ENCODE results near the gene TYSND1. TPM values are rescaled to one million over a fixed set of nuclear protein-coding genes. Genes with fewer than 3 reads are reported as not detected.

The TYSND1 gene
- total and polyA plus RNA-seq, 2 of the 13 experiments (the other 11 are each of a cell fraction or from before 2014, with no cell fraction given), result 3.3 to 8.9 TPM

- TF ChIP-seq ZNF276 (CRISPR knock-in tag; IDR thresholded peaks at IDR 0.05; ENCODE audit: low read depth) (no peak), MTA3 (CRISPR knock-in tag; IDR thresholded peaks at IDR 0.05) (no peak), CBFB (CRISPR knock-in tag; IDR thresholded peaks at IDR 0.05) (peak; percentile 74), PLRG1 (conservative IDR thresholded peaks at IDR 0.05) (no peak), SOX13 (IDR thresholded peaks at IDR 0.05) (no peak), SOX13 (CRISPR knock-in tag; conservative IDR thresholded peaks at IDR 0.05 in 1 of 2, IDR thresholded peaks at IDR 0.05 in 1 of 2) (peak in 1 of 2 experiments; percentile 84; a peak in 2 of 4 replicates), NFIC (IDR thresholded peaks at IDR 0.05; ENCODE audit: low read length) (peak; percentile 39; the same call in 1 of the 2 replicates), ZNF546 (CRISPR knock-in tag; conservative IDR thresholded peaks at IDR 0.05) (no peak), ZNF530 (CRISPR knock-in tag; IDR thresholded peaks at IDR 0.05; ENCODE audit: low read depth) (no peak), ZNF549 (CRISPR knock-in tag; IDR thresholded peaks at IDR 0.05) (no peak), NFRKB (IDR thresholded peaks at IDR 0.05) (no peak), ATRX (CRISPR knock-in tag; IDR thresholded peaks at IDR 0.05; ENCODE audit: borderline replicate concordance) (no peak), KLF16 (CRISPR knock-in tag; IDR thresholded peaks at IDR 0.05) (peak in 1 of 2 experiments; percentile 84; a peak in 2 of 4 replicates), ZNF274 (CRISPR knock-in tag; IDR thresholded peaks at IDR 0.05) (no peak), HNRNPK (IDR thresholded peaks at IDR 0.05; ENCODE audit: low read depth, low read length, poor library complexity, severe bottlenecking) (no peak), KLF11 (CRISPR knock-in tag; IDR thresholded peaks at IDR 0.05) (no peak), ZNF776 (CRISPR knock-in tag; IDR thresholded peaks at IDR 0.05) (0 out of 2 replicates have a peak, but pooled peaks have one; percentile 62), ELF1 (CRISPR knock-in tag; IDR thresholded peaks at IDR 0.05) (peak; percentile 70), SIN3B (IDR thresholded peaks at IDR 0.05; ENCODE audit: low read length) (no peak), SP5 (CRISPR knock-in tag; IDR thresholded peaks at IDR 0.05; ENCODE audit: borderline replicate concordance, low read depth) (peak; percentile 73), PHF8 (CRISPR knock-in tag; IDR thresholded peaks at IDR 0.05) (peak; percentile 52)
- TF ChIP-seq, protein P1, sequence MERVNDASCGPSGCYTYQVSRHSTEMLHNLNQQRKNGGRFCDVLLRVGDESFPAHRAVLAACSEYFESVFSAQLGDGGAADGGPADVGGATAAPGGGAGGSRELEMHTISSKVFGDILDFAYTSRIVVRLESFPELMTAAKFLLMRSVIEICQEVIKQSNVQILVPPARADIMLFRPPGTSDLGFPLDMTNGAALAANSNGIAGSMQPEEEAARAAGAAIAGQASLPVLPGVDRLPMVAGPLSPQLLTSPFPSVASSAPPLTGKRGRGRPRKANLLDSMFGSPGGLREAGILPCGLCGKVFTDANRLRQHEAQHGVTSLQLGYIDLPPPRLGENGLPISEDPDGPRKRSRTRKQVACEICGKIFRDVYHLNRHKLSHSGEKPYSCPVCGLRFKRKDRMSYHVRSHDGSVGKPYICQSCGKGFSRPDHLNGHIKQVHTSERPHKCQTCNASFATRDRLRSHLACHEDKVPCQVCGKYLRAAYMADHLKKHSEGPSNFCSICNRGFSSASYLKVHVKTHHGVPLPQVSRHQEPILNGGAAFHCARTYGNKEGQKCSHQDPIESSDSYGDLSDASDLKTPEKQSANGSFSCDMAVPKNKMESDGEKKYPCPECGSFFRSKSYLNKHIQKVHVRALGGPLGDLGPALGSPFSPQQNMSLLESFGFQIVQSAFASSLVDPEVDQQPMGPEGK (CRISPR knock-in tag; IDR thresholded peaks at IDR 0.05), result peak; percentile 85
- TF ChIP-seq, protein P2, sequence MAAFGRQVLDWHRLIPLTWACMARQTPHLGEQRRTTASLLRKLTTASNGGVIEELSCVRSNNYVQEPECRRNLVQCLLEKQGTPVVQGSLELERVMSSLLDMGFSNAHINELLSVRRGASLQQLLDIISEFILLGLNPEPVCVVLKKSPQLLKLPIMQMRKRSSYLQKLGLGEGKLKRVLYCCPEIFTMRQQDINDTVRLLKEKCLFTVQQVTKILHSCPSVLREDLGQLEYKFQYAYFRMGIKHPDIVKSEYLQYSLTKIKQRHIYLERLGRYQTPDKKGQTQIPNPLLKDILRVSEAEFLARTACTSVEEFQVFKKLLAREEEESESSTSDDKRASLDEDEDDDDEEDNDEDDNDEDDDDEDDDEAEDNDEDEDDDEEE (CRISPR knock-in tag; IDR thresholded peaks at IDR 0.05), result peak; percentile 23; the same call in 1 of the 2 replicates
- TF ChIP-seq, protein P3, sequence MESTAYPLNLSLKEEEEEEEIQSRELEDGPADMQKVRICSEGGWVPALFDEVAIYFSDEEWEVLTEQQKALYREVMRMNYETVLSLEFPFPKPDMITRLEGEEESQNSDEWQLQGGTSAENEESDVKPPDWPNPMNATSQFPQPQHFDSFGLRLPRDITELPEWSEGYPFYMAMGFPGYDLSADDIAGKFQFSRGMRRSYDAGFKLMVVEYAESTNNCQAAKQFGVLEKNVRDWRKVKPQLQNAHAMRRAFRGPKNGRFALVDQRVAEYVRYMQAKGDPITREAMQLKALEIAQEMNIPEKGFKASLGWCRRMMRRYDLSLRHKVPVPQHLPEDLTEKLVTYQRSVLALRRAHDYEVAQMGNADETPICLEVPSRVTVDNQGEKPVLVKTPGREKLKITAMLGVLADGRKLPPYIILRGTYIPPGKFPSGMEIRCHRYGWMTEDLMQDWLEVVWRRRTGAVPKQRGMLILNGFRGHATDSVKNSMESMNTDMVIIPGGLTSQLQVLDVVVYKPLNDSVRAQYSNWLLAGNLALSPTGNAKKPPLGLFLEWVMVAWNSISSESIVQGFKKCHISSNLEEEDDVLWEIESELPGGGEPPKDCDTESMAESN (CRISPR knock-in tag; conservative IDR thresholded peaks at IDR 0.05), result peak; percentile 88
Observed at GRCh38 chr10:70132098-70133029, 14.1 kb downstream of the TYSND1 start, which contains the start of gene AIFM2 (continued).

Measured in HepG2 (cell line).